Endodermal cell (in vitro differentiated cells): ENCODE measurements around the gene DNAAF1. TPM values are rescaled to one million over a fixed set of nuclear protein-coding genes. Genes with fewer than 3 reads are reported as not detected.

ENCODE experiments used
- DNase-seq: peaks from one replicate; pipeline ENCODE4 v3.0.0-alpha.2; 2017
- H3K27ac ChIP-seq: 2 replicates; pipeline ENCODE4 v1.5.1; 2013; ENCODE audit warnings: mild to moderate bottlenecking, low read depth, low read length, moderate library complexity
- H3K27me3 ChIP-seq: 2 replicates; pipeline ENCODE4 v1.6.1; 2013; ENCODE audit warnings: mild to moderate bottlenecking, low read length, moderate library complexity; ENCODE audit not compliant: insufficient read depth, control insufficient read depth, poor library complexity, severe bottlenecking
- H3K36me3 ChIP-seq: 2 replicates; pipeline ENCODE4 v1.7.0; 2013; ENCODE audit warnings: mild to moderate bottlenecking, low read length, moderate library complexity; ENCODE audit not compliant: control insufficient read depth, insufficient read depth
- H3K4me1 ChIP-seq: one replicate; pipeline ENCODE4 v1.7.0; 2013; ENCODE audit warnings: low read length; ENCODE audit not compliant: control insufficient read depth, insufficient read depth
- H3K4me3 ChIP-seq: 2 replicates; pipeline ENCODE4 v1.5.1; 2013; ENCODE audit warnings: mild to moderate bottlenecking, low read length, moderate library complexity
- H3K9ac ChIP-seq: 2 replicates; pipeline ENCODE4 v1.6.1; 2013; ENCODE audit warnings: mild to moderate bottlenecking, low read length, moderate library complexity; ENCODE audit not compliant: poor library complexity, severe bottlenecking; ENCODE audit errors: extremely low read depth
- H3K9me3 ChIP-seq: 2 replicates; pipeline ENCODE4 v1.6.1; 2013; ENCODE audit warnings: mild to moderate bottlenecking, low read length, moderate library complexity; ENCODE audit not compliant: control insufficient read depth
- H3K27ac Mint-ChIP-seq: 2 replicates; pipeline ENCODE4 v1.8.0; 2020; ENCODE audit warnings: mixed read lengths
- H3K27me3 Mint-ChIP-seq: 2 replicates; pipeline ENCODE4 v1.8.0; 2021; ENCODE audit warnings: mild to moderate bottlenecking, mixed read lengths; ENCODE audit not compliant: insufficient read depth
- H3K36me3 Mint-ChIP-seq: 2 replicates; pipeline ENCODE4 v1.8.0; 2020; ENCODE audit warnings: low read depth, mixed read lengths
- H3K4me1 Mint-ChIP-seq: 2 replicates; pipeline ENCODE4 v1.8.0; 2020; ENCODE audit warnings: mixed read lengths
- H3K4me3 Mint-ChIP-seq: 2 replicates; pipeline ENCODE4 v1.8.0; 2020; ENCODE audit warnings: mild to moderate bottlenecking, moderate library complexity, mixed read lengths
- H3K9me3 Mint-ChIP-seq: 2 replicates; pipeline ENCODE4 v1.8.0; 2020; ENCODE audit warnings: mild to moderate bottlenecking, mixed read lengths
- WGBS, 2 experiments: methylation state at CpG; one replicate each; pipeline versions ENCODE4 v1.1.5 to v1.1.7; 2013; ENCODE audit warnings: missing lambda C conversion rate in 2 of 2, mixed read lengths in 1 of 2; ENCODE audit not compliant: insufficient coverage in 1 of 2, insufficient read length in 1 of 2; 5-methylcytosine and 5-hydroxymethylcytosine counted together
- total RNA-seq, 2 donors: library from RNA; stranded (reverse); fragmentation: NEBNext Ultra II Directional in 1 of 2; extraction: Animal tissue kit (Norgen Biotek cat#: 25700) in 1 of 2; gene quantifications; 2 replicates in 1 of 2; 3 replicates in 1 of 2; pipeline ENCODE4 v1.2.1, GENCODE V29; 2021
- TF ChIP-seq, protein P1 (sequence below): fragments of 200-600 bp; sonication (generic); conservative IDR thresholded peaks from 2 replicates; pipeline ENCODE4 v1.5.0; 2021; ENCODE audit warnings: antibody characterized with exemption, mild to moderate bottlenecking

Gene DNAAF1
- total RNA-seq, 2 donors from 2014 or later: 0.59 to 0.66 TPM

DNA sequence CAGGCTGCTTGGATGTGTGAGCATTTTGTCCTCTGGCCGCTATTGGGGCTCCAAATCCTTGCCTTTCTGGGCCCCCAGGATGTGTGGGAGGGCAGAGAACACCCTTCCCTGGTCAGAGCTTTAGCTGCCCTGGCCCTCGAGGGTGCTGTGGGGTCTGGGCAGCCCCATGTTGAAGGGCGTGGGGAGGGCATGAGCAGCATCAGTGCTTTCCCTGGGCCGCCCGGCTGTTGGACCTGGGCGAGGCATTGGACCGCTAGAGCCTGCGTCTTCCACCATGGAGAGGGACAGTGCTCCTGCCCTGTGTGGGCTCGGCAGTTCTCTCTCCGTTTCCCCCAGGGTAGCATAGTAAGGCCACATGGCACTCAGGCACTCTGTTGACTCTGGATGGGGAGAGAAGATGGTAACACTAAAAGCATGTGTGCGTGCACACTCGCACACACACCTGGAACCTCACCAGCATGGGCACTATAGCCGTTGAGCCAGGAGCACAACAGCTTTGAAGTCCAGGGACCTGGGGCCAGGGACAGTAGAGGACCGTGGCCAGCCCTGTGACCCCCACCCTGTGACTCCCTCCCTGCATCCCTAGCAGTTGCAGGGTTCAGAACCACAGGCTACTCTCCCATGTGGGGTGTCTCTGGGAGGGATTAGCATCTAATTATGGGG lies 52.5 kb downstream of the DNAAF1 start:
- DNase-seq: no peak
- no peaks in the 10 kb centered on the region for H3K36me3 Mint-ChIP-seq
- TF ChIP-seq, protein P1, sequence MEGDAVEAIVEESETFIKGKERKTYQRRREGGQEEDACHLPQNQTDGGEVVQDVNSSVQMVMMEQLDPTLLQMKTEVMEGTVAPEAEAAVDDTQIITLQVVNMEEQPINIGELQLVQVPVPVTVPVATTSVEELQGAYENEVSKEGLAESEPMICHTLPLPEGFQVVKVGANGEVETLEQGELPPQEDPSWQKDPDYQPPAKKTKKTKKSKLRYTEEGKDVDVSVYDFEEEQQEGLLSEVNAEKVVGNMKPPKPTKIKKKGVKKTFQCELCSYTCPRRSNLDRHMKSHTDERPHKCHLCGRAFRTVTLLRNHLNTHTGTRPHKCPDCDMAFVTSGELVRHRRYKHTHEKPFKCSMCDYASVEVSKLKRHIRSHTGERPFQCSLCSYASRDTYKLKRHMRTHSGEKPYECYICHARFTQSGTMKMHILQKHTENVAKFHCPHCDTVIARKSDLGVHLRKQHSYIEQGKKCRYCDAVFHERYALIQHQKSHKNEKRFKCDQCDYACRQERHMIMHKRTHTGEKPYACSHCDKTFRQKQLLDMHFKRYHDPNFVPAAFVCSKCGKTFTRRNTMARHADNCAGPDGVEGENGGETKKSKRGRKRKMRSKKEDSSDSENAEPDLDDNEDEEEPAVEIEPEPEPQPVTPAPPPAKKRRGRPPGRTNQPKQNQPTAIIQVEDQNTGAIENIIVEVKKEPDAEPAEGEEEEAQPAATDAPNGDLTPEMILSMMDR: no peak
- H3K4me1 Mint-ChIP-seq: peaks cover 22% of the 10 kb centered on the region
- Histone ChIP-seq H3K9me3 (no peaks in the 10 kb centered on the region), H3K27me3 (no peaks in the 10 kb centered on the region), H3K4me1 (no peaks in the 10 kb centered on the region), H3K27ac (no peak overlapping the region), H3K4me3 (no peak overlapping the region), H3K36me3 (no peaks in the 10 kb centered on the region), H3K9ac (no peak overlapping the region)
- peaks cover 7% of the 10 kb centered on the region for H3K27me3 Mint-ChIP-seq
- 94 to 99% methylated on average over 7 to 14 of the region's 14 CpGs for WGBS, 2 experiments
- H3K9me3 Mint-ChIP-seq: no peaks in the 10 kb centered on the region
- no peak overlapping the region for H3K27ac Mint-ChIP-seq
- H3K4me3 Mint-ChIP-seq: no peak overlapping the region

DNA sequence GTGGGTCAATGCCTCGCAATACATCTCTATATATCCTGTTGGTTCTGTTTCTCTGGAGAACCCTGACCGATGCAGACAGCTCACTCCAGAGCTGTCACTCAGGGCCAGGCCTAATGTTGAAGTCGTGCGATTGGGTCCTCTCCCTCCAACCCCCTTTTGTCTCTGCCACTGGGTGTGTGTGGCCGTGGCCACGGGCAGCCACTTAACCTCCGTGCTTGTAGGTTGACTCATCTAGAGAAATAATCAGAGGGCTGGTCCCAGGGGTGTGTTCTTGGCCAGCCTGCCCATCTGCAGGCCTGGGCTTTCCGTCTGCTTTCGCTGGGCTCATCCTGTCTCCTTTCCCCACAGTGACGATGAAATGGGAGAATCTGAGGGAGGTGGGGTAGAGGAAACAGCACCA lies 53.3 kb downstream of the DNAAF1 start:
- 87 to 90% methylated on average over 10 of the region's 10 CpGs for WGBS, 2 experiments
- DNase-seq: no peak
- H3K4me3 Mint-ChIP-seq: no peak overlapping the region
- peaks cover 19% of the 10 kb centered on the region for H3K4me1 Mint-ChIP-seq
- H3K27me3 ChIP-seq: no peaks in the 10 kb centered on the region
- H3K27ac ChIP-seq: no peak overlapping the region
- H3K4me1 ChIP-seq: no peaks in the 10 kb centered on the region
- no peak overlapping the region for H3K27ac Mint-ChIP-seq
- H3K9ac ChIP-seq: no peak overlapping the region
- H3K4me3 ChIP-seq: no peak overlapping the region
- H3K27me3 Mint-ChIP-seq: peaks cover 7% of the 10 kb centered on the region
- no peaks in the 10 kb centered on the region for H3K9me3 ChIP-seq
- H3K36me3 Mint-ChIP-seq: no peaks in the 10 kb centered on the region
- no peaks in the 10 kb centered on the region for H3K9me3 Mint-ChIP-seq
- TF ChIP-seq, protein P1: no peak
- no peaks in the 10 kb centered on the region for H3K36me3 ChIP-seq

DNA sequence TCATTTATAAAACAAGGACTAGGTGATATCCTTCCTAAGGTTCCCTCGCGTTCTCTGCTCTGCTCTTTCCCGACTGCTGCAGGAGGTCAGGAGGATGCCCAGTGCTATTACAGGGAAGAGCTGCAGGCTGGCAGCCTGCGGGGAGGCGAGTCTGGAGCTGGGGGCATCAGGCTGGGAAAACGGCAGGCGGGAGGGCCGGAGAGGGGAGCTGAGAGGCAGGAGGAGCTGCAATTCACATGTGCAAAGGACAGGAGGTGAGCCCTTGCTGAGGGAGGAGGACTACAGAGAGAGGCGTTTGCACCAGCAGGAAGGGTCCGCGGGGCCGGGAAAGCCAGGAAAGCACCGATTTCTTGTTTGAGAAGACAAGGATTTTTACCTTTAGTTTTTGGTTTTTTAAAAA lies 54.0 kb downstream of the DNAAF1 start:
- DNase-seq: no peak
- Histone ChIP-seq H3K4me1 (no peaks in the 10 kb centered on the region), H3K9me3 (no peaks in the 10 kb centered on the region), H3K36me3 (no peaks in the 10 kb centered on the region), H3K27me3 (no peaks in the 10 kb centered on the region), H3K27ac (no peak overlapping the region), H3K9ac (no peak overlapping the region), H3K4me3 (no peak overlapping the region)
- TF ChIP-seq, protein P1: no peak
- no peak overlapping the region for H3K27ac Mint-ChIP-seq
- no peak overlapping the region for H3K4me3 Mint-ChIP-seq
- peaks cover 4% of the 10 kb centered on the region for H3K27me3 Mint-ChIP-seq
- 50 to 64% methylated on average over 9 to 13 of the region's 13 CpGs for WGBS, 2 experiments
- H3K4me1 Mint-ChIP-seq: peaks cover 19% of the 10 kb centered on the region
- peaks cover 4% of the 10 kb centered on the region for H3K9me3 Mint-ChIP-seq
- H3K36me3 Mint-ChIP-seq: no peaks in the 10 kb centered on the region
